MM.1S (cell line): ENCODE measurements around the gene LHB.
"Not testable (repeated sequence)": the region's sequence is repeated elsewhere in the genome, so short reads cannot be mapped to it uniquely, and the experiment has no call there.

Experiments used
- EZH2 ChIP-seq: fragments of 300-600 bp; sonication (generic); optimal IDR thresholded peaks from 2 replicates; pipeline ENCODE3; 2017; ENCODE audit warnings: low read depth, mild to moderate bottlenecking, antibody characterized with exemption, low read length, mixed read lengths
- EZH2phosphoT487 ChIP-seq: fragments of 300-600 bp; sonication (generic); IDR thresholded peaks from 2 replicates; pipeline ENCODE4 v1.6.1; 2018; ENCODE audit warnings: antibody characterized with exemption, low read length
- TF ChIP-seq, protein P1 (sequence below): fragments of 300-600 bp; sonication (generic); IDR thresholded peaks from 2 replicates; pipeline ENCODE4 v1.5.1; 2016; ENCODE audit warnings: antibody characterized with exemption, low read length, mixed read lengths

- not testable (repeated sequence) for TF ChIP-seq EZH2phosphoT487, EZH2
- TF ChIP-seq, protein P1, sequence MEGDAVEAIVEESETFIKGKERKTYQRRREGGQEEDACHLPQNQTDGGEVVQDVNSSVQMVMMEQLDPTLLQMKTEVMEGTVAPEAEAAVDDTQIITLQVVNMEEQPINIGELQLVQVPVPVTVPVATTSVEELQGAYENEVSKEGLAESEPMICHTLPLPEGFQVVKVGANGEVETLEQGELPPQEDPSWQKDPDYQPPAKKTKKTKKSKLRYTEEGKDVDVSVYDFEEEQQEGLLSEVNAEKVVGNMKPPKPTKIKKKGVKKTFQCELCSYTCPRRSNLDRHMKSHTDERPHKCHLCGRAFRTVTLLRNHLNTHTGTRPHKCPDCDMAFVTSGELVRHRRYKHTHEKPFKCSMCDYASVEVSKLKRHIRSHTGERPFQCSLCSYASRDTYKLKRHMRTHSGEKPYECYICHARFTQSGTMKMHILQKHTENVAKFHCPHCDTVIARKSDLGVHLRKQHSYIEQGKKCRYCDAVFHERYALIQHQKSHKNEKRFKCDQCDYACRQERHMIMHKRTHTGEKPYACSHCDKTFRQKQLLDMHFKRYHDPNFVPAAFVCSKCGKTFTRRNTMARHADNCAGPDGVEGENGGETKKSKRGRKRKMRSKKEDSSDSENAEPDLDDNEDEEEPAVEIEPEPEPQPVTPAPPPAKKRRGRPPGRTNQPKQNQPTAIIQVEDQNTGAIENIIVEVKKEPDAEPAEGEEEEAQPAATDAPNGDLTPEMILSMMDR: not testable (repeated sequence)
Observed at GRCh38 chr19:49038111-49038510, 21.2 kb upstream of the LHB start.
